Stimulated activated CD4-positive, alpha-beta T cell treated with anti-CD3 and anti-CD28 coated beads, Interleukin-4, amount 100 ng/mL, for 48 hours (primary cell): ENCODE data around the gene MAP4K2.

Experiments used
- DNase-seq, 2 donors: peaks; one replicate each; pipeline ENCODE4 v3.0.0-alpha.2; 2020; ENCODE audit warnings: low read depth in 2 of 2

MAP4K2 gene

DNA sequence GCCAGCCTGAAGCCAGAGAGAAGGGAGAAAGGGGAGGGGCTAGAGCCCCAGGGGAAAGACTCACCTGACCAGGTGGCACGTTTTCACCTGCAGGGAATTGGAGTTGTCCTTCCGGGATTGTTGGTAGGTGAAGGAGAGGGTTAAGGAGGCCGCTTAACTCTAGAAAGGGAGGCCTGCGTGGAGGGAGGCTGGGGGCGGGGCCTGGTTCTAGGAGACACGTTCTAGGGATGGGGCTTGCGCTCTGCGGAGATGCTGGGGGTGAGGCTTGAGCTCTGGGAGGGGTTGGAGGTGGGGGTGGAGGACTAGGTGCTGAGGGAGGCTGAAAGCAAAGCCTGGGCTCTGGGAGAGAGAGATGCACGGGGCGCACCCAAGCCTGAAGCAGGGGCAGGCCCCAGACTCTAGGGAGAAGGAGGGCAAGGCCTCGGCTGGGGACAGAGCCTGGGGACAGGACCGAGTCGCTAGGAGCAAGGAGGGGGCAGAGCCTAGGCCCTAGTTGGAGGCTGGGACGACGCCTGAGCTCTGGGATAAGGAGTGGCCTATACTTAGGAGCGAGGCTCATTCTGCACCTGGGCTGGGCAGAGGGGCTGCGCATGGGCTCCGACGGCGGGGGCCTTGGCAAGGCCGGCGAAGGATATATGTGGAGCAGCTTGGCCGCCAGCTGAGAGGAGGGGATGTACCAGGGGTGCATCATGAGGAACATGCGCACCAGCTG lies 61.5 kb downstream of the MAP4K2 start:
- DNase-seq = no peak

- no peak for DNase-seq
Measured at GRCh38 chr11:64739871-64740270, 63.1 kb downstream of the MAP4K2 start.

GRCh38 chr11:64736654-64737053 lies 66.4 kb downstream of the MAP4K2 start:
- DNase-seq = no peak

GRCh38 chr11:64735725-64736259 lies 67.2 kb downstream of the MAP4K2 start:
- DNase-seq = no peak
